COLO829 (cell line): ENCODE data around the gene ZNF679.
"Not testable (repeated sequence)": the region's sequence is repeated elsewhere in the genome, so short reads cannot be mapped to it uniquely, and the experiment has no call there.

Experiments used
- DNase-seq: peaks from one replicate; pipeline ENCODE4 v3.0.0; 2012; ENCODE audit warnings: low spot score

Gene ZNF679

DNA sequence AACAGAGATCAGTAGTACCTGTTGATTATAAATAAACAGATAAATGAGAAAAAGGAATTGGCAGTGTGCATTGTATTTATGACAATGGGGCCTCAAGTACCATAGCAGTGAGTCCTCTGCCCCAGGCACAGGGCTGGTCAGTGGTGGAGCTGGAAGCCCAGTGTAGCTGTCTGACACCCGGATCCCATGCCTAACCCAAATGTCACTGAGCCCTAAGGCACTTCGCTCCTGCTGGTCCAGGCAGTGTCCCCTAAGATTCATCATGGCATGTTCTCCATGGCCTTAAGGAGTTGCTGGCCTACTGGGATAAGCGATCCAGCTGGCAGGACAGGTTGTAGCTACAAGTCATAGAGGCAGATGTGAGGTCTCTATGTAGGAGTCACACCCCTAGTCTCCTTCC lies 82.2 kb downstream of the ZNF679 start:
- DNase-seq, result no peak

DNA sequence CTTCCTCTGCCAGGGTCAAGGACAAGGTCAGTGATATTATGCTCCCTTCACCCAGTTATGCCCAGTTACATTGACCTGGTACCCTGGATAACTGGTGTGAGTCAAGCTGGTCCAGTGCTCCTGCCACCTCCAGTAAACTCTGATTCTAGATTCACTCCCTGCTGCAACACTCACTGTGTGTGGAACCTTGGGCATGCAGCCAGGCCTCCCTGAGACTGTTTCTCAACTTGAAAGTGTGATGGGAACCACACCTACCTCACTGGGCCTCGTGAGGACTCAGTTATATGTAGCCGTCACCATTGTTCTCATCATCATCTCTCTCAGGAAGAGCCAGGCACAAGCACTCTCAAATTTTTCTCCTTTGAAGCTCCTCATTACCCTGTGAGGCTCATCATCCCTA lies 84.6 kb downstream of the ZNF679 start:
- no peak for DNase-seq

GRCh38 chr7:64313740-64314491 lies 85.6 kb downstream of the ZNF679 start, which contains the start of gene ZNF736:
ZNF736 (plus strand) TSS chr7:64313961; CDS start chr7:64314151, 190 bp downstream.
- peak; percentile 28 for DNase-seq

DNA sequence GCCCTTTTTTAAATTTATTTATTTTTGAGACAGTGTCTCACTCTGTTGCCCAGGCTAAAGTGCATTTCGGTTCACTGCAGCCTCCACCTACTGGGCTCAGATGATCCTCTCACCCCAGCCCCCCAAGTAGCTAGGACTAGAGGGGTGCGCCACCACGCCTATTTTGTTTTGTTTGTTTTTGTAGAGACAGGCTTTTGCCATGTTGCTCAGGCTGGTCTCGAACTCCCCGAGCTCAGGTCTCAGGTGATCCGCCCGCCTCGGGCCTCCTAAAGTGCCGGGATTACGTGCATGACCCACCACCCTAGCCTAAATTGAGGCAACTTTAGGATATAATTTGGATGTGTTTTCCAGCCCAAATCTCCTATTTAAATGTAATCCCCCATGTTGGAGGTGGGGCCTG lies 86.3 kb downstream of the ZNF679 start:
- no peak for DNase-seq

GRCh38 chr7:64316031-64316742 lies 87.9 kb downstream of the ZNF679 start:
- DNase-seq, result not testable (repeated sequence)
